GM18507 (cell line): Measurements from ENCODE around the gene BAIAP2.

Experiments used
- DNase-seq: peaks from one replicate; pipeline ENCODE4 v3.0.0; 2011; ENCODE audit warnings: low read depth; ENCODE audit not compliant: insufficient read length; ENCODE audit errors: extremely low spot score
- FAIRE-seq: peaks from 2 replicates; lab custom pipeline; 2011; peaks lifted over from hg19 to GRCh38; lab: Jason Lieb, UNC

Gene BAIAP2

DNA sequence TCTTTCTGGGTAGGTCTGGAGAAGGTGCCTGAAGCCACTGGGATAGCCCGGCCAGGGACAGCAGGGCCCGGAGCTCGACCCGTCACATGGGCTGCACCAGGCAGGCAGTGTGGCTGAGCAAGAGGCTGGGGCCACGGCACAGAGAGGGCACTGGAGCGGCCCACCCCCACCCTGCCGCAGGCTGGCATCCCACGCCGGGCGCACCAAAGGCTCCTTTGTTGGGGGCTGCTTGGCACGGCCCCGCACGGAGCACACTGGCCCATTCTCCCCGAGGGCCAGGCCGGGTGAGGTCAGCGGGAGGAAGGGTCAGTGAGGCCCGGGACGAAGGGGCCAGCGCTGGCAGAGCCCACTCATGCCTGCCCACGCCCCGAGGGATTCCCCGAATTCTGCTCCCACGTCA, 93.8 kb downstream of the BAIAP2 start:
- DNase-seq (no peak), FAIRE-seq (no peak)

DNA sequence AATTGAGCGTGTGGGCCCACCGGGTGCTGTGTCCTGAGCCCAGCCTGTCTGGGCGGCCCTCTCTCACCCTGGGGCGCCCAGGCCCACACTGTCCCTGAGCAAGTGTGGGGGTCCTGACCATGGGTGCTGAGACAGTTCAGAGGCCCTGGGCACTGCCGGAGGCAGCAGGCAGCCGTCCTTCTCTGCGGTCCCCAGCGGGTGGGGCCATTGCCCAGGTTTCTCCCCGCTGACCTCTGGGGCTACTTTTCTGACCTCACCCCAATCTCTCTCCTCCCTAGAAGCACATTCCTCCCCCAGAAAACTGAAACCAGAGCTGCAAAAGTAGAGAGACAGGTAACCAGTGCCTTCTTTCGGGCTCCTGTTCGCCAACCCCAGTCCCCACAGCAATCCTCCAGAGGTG, 94.3 kb downstream of the BAIAP2 start:
- DNase-seq, result no peak
- no peak for FAIRE-seq

DNA sequence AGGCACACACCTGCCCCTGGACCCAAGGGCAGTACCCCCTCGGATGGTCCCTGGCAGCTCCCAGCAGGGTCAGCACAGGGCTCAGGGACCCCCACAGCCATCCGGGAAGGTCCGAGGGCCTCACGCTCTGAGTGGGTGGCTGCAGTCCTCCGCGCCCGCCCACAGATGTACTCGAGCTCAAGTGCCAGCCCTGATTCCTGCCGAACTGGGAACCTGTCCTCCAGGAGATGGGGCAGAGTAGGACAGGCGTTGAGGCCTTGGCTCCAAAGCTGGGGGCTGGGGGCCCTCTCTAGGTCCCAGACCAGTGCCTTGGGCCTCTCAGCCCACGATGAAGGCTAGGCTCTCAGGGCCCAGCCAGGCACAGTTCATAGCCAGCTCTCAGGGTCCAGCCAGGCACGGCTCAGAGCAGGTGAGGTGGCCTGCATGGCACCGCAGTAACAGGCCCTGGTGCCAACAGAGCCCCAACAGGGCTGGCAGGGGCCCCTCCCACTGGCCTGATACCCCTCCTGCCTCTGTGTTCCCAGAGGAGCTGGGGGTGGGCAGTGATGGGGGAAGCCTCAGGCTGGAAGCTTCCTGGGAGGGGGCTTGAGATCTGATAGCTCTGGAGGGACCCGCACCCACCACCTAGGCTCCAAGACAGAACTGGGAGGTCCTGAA, 94.9 kb downstream of the BAIAP2 start:
- FAIRE-seq (no peak), DNase-seq (no peak)

DNA sequence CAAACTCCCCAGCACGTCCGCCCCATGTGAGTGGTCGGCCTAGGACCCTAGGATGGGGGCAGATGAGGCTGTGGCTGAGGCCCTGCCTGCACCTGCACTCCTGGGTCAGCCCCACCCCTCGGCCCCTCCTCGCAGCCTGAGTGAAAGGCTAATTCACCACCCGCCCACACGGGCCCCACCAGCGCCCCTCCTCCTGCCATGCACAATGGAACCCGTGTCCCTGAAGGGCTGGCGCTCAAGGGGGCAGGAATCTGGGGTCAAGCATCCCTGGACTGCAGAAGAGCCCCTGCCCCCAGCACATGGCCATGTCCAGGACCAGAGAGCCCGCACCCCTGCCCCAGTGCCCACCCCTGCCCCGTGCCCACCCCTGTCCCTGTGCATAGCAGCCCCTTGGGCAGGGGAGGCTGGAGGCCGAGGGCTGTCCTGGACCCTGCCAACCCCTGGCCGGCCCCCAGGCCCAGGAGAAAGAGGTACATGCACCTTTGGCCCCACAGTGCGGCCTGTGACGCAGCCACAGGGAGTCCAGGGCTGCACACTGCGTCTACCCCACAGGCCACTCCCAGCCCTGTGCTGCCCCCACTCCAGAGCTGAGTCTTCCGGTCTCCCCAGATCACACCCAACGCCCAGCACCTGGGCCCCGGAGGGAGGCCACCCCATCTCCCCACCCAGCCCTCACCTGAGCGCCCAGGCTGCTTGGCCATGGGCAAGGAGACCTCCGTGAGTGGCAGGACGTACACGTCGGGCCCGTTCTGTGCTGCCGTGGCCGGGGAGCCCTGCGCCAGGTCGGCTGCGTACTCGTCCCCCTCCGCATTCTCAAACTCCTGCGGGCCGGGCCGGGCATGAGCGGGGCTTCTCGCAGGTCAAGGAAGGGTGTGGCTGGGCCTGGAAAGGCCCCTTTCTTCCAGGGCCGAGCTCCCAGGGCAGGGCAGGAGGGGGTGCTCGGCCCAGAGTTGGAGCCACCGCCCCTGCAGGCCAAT, 95.7 kb downstream of the BAIAP2 start:
- DNase-seq (no peak), FAIRE-seq (no peak)

DNA sequence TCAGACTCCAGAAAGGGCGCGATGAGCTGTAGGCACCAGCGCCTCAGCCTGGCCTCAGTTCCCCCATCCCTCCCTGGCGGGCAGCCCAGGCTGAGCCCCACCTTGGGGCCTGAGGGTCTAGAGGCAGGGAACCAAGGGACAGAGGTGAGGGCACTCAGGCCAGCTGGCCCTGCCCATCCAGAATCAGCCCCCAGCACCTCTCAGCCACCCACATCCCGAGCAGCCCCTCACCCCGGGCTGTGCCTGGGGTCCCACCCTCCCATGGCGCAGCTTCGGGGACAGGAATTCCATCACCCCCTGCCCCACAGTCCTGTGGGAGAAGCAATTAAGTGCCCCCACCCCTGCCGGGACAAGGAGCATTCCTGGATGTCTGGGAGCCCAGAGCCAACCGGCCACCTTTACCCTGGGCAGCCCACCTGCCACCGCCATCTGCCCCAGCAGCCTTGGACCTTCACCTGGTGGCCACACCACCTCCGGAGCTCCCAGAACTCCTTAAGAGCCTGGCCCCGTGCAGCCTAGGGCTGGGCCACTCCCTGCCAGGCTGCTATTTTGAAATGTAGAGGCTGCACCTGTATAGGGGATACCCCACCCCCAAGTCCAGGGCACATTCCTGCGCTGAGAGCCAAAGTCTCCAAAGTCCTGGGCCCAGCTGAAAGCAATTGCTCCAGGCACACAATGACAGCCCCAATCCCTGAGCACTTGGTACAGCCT, 96.7 kb downstream of the BAIAP2 start:
- FAIRE-seq, result no peak
- no peak for DNase-seq

DNA sequence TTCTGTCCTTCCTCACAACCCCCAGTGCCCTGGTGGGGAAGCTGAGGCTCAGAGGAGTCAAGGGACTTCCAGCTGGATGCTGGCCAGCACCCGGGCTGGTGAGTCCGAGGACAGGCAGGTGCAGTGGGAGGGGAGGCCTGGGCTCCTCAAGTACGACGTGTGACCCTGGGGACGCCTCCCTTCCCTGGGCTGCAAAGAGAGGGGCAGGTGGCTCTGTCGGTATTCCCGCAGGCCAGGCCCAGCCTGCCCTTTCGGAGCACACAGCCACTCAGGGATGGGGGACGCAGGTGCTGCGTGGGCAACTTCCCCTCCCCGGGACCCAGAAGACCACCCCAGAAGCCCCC, 97.2 kb downstream of the BAIAP2 start:
- FAIRE-seq, result no peak
- no peak for DNase-seq

DNA sequence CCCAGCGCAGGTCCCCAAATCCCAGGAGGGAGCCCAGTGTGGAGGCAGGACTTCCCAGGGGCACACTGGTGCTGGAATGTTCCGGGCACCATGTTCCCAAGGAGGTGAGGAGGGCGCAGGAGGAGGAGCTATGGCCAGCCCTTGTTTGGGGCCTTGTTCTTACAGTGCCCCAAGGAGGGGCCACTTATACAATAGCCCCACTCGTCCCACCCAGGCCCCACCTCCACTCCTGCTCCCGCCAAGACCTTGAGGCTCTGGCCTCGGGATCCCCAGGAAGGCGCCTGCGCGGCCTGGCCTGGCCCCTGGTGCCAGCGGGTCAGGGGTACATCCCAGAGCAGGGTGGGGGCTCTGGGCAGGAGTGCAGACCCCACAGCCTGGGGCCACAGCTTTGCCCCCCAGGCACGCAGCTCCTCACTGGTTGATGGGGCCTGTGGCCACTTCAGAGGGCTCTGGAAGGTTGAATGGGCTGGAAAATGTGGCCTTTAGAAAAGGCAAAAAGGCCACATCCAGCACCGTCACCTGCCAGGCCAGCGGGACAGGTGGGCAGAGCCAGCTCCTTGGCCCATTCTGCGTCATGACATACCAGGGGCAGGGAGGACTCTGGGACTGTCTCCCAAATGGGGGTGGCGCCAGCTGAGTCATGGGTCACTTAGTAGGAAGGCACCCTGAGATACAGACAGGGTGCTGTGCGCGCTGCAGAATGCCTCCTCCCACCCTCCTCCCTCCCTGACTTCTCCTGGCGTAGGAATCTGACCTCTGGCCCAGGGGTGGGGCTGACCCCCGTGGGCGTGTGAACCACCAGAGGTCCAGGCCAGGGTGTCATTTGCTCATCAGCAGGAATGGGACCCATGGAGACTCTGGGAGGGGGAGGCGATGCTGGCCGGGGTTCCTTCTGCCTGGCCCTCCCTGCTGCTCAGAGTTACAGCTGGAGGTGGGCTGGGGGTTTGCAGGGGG, 98.1 kb downstream of the BAIAP2 start:
- DNase-seq (no peak), FAIRE-seq (no peak)

DNA sequence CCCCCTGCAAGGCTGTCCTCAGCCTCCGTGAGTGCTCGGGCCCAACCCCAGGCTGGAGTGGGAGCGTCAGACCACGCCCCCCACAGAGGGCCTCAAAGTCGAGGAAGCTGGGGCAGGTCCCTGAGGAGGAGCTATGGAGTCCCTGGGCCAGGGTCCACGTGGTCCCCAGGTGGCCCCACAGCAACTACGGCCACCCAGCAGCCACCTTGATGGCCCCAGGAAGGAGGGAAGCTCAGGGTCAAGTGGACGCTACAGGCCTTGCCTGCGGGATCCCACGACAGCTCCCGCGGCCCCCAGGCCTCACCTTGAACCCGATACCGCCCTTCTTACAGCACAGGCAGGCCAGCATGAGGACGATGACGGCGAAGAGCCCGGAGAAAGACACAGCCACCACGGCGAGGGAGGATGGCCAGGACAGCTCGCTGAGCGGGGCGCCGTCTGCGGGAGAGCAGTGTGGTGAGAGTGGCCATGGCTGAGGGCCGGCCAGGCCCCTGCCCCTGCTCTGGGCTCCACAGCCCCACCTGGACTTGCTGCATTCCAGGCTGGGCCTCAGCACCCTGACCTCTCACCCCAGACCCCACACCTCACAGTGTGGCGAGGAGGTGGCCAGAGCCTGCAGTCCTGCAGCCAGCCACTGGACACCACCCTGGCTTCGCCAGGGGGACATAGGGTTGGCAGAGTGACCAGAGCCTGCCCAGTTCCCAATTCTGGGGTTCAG, 99.3 kb downstream of the BAIAP2 start:
- no peak for FAIRE-seq
- DNase-seq, result no peak

DNA sequence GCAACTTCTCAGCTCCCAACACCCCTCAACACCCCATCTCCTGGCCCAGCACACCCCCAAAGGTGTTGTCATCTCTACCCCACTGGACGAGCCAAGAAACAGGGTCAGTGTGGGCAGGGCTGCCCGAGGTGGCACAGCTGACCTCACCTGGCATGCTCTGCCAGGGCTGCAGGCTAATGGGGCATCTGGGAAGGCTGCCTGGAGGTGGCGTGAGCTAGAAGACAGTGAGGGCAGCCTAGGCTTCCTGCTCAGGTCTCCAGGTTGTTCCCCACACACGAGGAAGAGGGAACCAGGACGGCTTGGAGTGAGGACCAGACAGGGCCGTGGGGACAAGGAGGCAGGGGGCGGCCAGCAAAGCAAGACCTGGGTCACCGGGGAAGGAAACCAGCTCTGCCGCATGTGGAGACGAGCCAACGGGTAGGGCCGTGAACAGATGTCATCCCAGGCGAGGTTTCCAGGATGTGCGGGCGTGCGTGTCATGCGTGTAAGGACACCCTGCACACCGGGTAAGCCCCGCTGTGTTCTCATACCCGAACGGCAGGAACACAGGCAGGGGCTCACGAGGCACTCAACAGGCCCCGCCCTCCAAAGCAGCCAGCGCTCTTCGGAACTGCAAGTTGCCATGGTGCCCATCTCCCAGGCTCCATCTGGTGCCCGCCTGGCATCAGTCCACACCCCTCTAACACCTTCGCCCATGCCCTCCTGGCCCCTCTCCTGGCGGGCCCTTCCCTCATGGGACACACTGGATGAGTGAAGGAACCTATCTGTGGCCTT, 100.7 kb downstream of the BAIAP2 start:
- DNase-seq (no peak), FAIRE-seq (no peak)

DNA sequence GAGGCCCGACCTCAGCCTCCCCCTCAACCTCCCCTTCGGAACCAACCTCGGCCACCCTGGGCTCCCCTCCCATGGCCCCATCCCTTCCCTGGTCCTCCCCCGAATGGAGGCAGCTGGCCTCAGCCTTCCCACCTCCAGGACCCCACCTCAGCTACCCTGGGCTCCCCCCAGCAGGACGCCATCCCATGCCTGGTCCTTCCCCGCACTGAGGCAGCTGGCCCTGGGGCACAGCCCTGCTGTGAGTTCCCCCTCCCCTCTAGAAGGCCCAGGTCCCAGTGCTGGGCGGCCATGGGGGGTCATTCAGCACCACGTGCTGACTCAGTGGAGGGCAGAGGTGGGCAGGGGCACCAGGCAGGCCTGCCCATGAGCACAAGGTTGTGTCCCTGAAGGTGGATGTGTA, 101.4 kb downstream of the BAIAP2 start:
- DNase-seq (no peak), FAIRE-seq (no peak)

DNA sequence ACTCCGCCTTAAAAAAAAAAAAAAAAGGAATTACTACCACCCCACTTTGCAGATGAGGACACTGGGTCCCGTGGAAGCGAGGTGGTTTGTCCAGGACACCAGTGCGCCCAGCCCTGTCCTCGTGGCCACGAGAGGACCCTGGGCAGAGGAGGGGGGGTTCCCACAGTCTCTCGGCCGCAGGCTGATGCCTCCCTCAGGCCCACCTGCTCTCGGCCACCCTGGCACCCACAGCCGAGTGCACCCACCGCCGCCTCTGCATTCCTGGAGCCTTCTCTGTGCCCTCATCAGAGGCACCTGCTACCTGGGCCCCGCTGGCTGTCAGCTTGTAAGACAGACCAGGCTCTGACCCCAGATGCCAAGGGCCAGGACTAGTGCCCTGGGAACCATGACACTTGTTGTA, 102.3 kb downstream of the BAIAP2 start:
- no peak for FAIRE-seq
- DNase-seq, result no peak

DNA sequence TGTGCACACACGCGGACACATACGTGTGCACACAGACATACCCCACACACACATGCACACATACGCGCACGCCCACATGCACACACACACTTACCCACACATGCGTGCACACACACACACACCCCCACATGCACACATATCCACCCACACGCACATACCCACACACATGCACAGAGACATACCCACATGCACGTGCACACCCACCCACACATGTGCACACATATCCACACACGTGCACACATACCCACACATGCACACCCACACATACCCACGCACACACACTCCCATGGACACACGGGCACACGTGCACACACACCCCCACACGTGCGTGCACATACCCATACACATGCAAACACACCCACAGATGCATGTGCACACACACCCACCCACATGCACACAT, 103.1 kb downstream of the BAIAP2 start:
- no peak for DNase-seq
- no peak for FAIRE-seq

DNA sequence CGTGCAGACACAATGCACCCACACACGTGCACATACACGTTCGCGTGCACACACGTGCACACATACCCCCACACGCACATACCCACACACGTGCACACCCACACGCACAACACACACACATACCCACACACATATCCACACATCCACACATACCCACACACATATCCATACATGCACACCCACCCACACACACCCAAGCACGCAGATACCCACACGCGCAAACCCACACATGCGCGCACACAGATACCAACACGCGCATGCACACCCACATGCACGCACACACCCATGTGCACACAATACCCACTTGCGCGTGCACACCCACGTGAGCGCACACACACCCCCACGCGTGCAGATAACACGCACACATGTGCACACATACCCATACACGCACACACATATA, 103.5 kb downstream of the BAIAP2 start:
- DNase-seq (no peak), FAIRE-seq (no peak)

DNA sequence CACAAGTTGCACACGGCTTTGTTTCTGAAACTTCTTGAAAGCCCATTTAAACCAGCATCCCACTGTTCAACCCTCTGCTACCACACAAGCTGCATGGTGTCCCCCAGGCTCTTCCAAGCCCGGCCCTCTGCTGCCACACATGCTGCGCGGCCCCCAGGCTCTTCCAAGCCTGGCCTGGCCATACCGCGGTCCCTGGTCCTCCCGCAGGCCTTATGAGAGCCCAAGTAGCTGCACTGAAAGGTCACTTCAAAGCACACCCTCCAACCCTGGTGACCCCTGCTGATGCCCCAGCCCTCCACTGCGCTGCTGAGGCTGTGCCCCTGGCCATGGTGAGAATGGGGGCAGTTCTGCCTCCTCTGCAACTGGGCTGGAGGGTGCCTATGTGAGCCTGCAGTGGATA, 104.5 kb downstream of the BAIAP2 start:
- DNase-seq (no peak), FAIRE-seq (no peak)

DNA sequence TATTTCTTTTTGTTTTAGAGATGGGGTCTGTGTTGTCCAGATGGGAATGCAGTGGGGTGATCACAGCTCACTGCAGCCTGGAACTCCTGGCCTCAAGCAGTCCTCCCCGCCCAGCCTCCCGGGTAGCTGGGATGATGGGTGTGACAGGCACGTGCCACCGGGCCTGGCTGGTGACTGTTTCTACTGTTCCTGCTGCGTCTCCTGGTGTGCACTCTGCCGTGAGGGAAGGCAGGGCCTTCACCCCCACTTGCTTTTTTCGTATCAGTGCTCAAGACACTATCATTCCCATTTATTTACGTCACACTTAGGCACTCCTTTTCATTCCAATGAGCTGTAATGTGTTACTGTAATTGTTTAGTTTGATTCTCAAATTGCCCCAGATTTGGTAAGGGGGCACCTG, 105.1 kb downstream of the BAIAP2 start:
- FAIRE-seq (no peak), DNase-seq (no peak)

DNA sequence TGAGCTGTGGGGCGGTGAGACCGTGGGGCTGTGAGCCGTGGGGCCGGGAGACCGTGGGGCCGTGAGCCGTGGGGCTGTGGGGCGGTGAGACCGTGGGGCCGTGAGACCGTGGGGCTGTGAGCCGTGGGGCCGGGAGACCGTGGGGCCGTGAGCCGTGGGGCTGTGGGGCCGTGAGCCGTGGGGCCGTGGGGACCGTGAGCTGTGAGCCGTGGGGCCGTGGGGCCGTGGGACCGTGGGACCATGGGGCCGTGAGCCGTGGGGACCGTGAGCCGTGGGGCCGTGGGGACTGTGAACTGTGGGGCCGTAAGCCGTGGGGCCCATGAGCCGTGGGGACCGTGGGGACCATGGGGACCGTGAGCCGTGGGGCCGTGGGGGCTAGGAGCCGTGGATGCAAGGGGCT, 105.7 kb downstream of the BAIAP2 start:
- no peak for FAIRE-seq
- DNase-seq, result no peak

DNA sequence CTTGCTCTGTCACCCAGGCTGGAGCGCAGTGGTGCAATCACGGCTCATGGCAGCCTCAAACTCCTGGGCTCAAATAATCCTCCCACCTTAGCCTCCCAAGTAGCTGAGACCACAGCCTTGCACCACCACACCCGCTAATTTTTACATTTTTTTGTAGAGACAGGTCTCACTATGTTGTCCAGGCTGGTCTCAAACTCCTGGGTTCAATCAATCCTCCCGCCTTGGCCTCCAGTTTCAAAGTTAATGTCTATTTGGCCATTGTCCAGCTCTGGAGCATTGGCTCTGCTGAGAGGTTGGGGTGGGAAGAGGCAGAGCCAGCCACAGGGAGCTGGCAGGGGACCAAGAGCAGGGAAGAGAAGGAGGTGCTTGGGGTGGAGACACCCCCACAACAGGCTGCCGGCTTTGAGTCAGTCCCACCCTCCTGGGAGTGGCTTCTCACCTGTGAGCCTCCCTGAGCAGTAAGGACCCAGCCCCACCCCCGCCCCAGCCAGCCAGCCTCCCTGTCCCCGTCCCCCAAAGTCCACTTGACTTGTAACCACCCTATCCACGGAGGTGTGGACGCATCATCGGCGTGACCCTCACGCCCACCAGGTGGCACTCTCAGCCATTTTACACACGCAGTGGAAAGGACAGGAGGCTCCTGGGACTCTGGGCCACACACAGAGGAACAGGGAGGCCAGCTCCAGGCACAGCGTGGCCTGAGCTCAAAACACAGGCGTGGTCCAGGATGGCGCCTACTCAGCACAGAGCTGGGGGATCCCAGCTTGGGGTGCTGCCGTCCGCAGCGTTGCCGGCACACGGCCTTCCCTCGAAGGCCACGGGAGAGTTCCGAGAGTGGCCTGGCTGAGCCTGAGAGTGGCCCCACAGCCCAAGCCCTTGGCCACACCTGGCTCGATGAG, 107.6 kb downstream of the BAIAP2 start:
- peak; percentile 58 for FAIRE-seq
- peak; percentile 53 for DNase-seq
